Right ventricle myocardium inferior (tissue), 1 donor: Measurements from ENCODE around the gene PARD3. TPM values are rescaled to one million over a fixed set of nuclear protein-coding genes. Genes with fewer than 3 reads are reported as not detected.
A peak's percentile ranks its signal among the peaks of the same experiment; 100 is the strongest.

Experiments used
- ATAC-seq: fragments of 200-7000 bp; cut with Tn5 transposase; one replicate; pipeline ENCODE4 v1.9.1; 2020; ENCODE audit warnings: mild to moderate bottlenecking, moderate library complexity
- DNase-seq: peaks from one replicate; pipeline ENCODE4 v3.0.0; 2021; ENCODE audit errors: missing footprints
- intact Hi-C: fragments of 100-400 bp; cut with DNase I; formaldehyde crosslinking; loops from one replicate; pipeline ENCODE4 v1.11.0; 2022
- total RNA-seq: library from RNA; stranded (reverse); fragmentation: NEBNext Ultra II Directional; extraction: Animal tissue kit (Norgen Biotek cat#: 25700); gene quantifications from one replicate; pipeline ENCODE4 v1.2.1, GENCODE V29; 2021
- donor health status: DM: no; HTN: yes; CAD: no; lungs with severe emphysema.

The PARD3 gene
- total RNA-seq, 1 donor from 2014 or later = 34.6 TPM

- ATAC-seq (no peak), DNase-seq (no peak)
- intact Hi-C loops = no loop called here
These were observed 77.9 kb downstream of the PARD3 start for GRCh38 chr10:34736976-34737771.

GRCh38 chr10:34734918-34735317 lies 80.2 kb downstream of the PARD3 start:
- ATAC-seq (no peak), DNase-seq (no peak)
- intact Hi-C loops = no loop called here

GRCh38 chr10:34732926-34733325 lies 82.2 kb downstream of the PARD3 start:
- no peak for ATAC-seq
- no peak for DNase-seq
- intact Hi-C loops = no loop called here

- ATAC-seq = no peak
- intact Hi-C loops = no loop called here
- no peak for DNase-seq
These were observed 83.0 kb downstream of the PARD3 start for GRCh38 chr10:34731885-34732701.

GRCh38 chr10:34731213-34731612 lies 83.9 kb downstream of the PARD3 start:
- no peak for ATAC-seq
- intact Hi-C loops = no loop called here
- DNase-seq = no peak

- intact Hi-C loops = no loop called here
- ATAC-seq (no peak), DNase-seq (no peak)
These were observed 84.4 kb downstream of the PARD3 start for GRCh38 chr10:34730726-34731125.

GRCh38 chr10:34729619-34730018 lies 85.5 kb downstream of the PARD3 start:
- no peak for DNase-seq
- intact Hi-C loops = loop anchor here (5.0 kb wide), 1 partner anchor 38 kb away; no protein-coding TSS in a partner anchor
- no peak for ATAC-seq

- ATAC-seq (no peak), DNase-seq (no peak)
- intact Hi-C loops = loop anchor here (5.0 kb wide), 1 partner anchor 39 kb away; no protein-coding TSS in a partner anchor
These were observed 86.7 kb downstream of the PARD3 start for GRCh38 chr10:34728361-34728760.

GRCh38 chr10:34727595-34728033 lies 87.5 kb downstream of the PARD3 start:
- DNase-seq (no peak), ATAC-seq (peak; percentile 51)
- intact Hi-C loops = loop anchor here (2.0 to 5.0 kb wide), 2 partner anchors 15 to 40 kb away; no protein-coding TSS in a partner anchor

- ATAC-seq (no peak), DNase-seq (no peak)
- intact Hi-C loops = loop anchor here (2.0 to 5.0 kb wide), 2 partner anchors 16 to 40 kb away; no protein-coding TSS in a partner anchor
These were observed 88.2 kb downstream of the PARD3 start for GRCh38 chr10:34726862-34727261.

- no peak for DNase-seq
- intact Hi-C loops = loop anchor here (2.0 to 5.0 kb wide), 3 partner anchors 56 to 237 kb away; partner anchors contain the start of gene PARD3
These were observed 91.3 kb downstream of the PARD3 start for GRCh38 chr10:34723750-34724149.

GRCh38 chr10:34722404-34722803 lies 92.7 kb downstream of the PARD3 start:
- ATAC-seq (no peak), DNase-seq (no peak)
- intact Hi-C loops = loop anchor here (2.0 to 5.0 kb wide), 3 partner anchors 55 to 238 kb away; partner anchors contain the start of gene PARD3

More at GRCh38 chr10:34723750-34724149, 91.3 kb downstream of the PARD3 start:
- peak; percentile 81 for ATAC-seq

- intact Hi-C loops = loop anchor here (5.0 kb wide), 1 partner anchor 54 kb away; no protein-coding TSS in a partner anchor
- ATAC-seq = no peak
- DNase-seq = no peak
These were observed 93.8 kb downstream of the PARD3 start for GRCh38 chr10:34721208-34721840.

GRCh38 chr10:34719746-34720145 lies 95.3 kb downstream of the PARD3 start:
- ATAC-seq (no peak), DNase-seq (no peak)
- intact Hi-C loops = loop anchor here (5.0 kb wide), 1 partner anchor 52 kb away; no protein-coding TSS in a partner anchor

- ATAC-seq = no peak
- intact Hi-C loops = no loop called here
- DNase-seq = no peak
These were observed 95.8 kb downstream of the PARD3 start for GRCh38 chr10:34719328-34719727.

- no peak for ATAC-seq
- no peak for DNase-seq
- intact Hi-C loops = no loop called here
These were observed 97.7 kb downstream of the PARD3 start for GRCh38 chr10:34717429-34717828.

GRCh38 chr10:34716958-34717357 lies 98.1 kb downstream of the PARD3 start:
- intact Hi-C loops = no loop called here
- no peak for ATAC-seq
- no peak for DNase-seq

- DNase-seq = no peak
- intact Hi-C loops = no loop called here
- ATAC-seq = no peak
These were observed 98.9 kb downstream of the PARD3 start for GRCh38 chr10:34716234-34716633.
